ENCODE results near the gene ACADS. TPM values are rescaled to one million over a fixed set of nuclear protein-coding genes. Genes with fewer than 3 reads are reported as not detected.
"Not testable (repeated sequence)": the region's sequence is repeated elsewhere in the genome, so short reads cannot be mapped to it uniquely, and the experiment has no call there.

Gene ACADS
- polyA plus RNA-seq, 2 donors: 13.7 to 14.9 TPM

DNA sequence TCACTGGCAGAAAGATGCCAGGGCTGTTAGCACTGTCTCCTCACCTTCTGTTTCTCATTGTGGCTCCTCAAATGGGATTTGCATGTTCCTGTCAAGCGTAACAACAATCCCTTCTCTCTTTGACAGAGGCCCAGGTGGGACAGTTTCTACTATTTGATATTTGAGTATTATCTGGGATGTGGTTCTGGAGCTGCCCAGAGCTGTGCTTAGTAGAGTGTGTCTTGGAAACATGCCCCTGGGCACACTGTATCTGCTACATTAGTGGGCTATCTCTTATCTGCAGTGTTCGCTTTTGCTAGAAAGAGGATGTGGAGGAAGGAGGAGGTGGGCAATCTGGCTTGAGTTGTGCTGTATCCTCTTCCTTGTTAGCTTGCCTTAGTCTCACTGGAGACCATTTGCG, 3.8 kb upstream of the ACADS start:
- peaks cover 0 to 3% of the 10 kb centered on the region in 2 donors for H3K4me1 ChIP-seq (ENCODE audit: control insufficient read depth in 2 of 2, insufficient read depth in 2 of 2, low read length in 1 of 2)
- H3K36me3 ChIP-seq (ENCODE audit: control insufficient read depth in 2 of 2, insufficient read depth in 2 of 2, low read length in 1 of 2): peaks cover 24 to 26% of the 10 kb centered on the region in 2 donors
- H3K27me3 ChIP-seq (ENCODE audit: control insufficient read depth in 1 of 2, insufficient read depth in 2 of 2, low read length in 2 of 2): no peaks in the 10 kb centered on the region
- no peaks in the 10 kb centered on the region for H3K9me3 ChIP-seq (ENCODE audit: control insufficient read depth in 2 of 2, insufficient read depth in 1 of 2, low read depth in 1 of 2, low read length in 1 of 2)
- H3K27ac ChIP-seq (ENCODE audit: low read depth in 2 of 2, low read length in 1 of 2): no peak overlapping the region
- WGBS, 2 donors: 91 to 93% methylated on average over 3 of the region's 3 CpGs
- H3K4me3 ChIP-seq (ENCODE audit: low read depth in 1 of 2, low read length in 2 of 2): no peak overlapping the region

DNA sequence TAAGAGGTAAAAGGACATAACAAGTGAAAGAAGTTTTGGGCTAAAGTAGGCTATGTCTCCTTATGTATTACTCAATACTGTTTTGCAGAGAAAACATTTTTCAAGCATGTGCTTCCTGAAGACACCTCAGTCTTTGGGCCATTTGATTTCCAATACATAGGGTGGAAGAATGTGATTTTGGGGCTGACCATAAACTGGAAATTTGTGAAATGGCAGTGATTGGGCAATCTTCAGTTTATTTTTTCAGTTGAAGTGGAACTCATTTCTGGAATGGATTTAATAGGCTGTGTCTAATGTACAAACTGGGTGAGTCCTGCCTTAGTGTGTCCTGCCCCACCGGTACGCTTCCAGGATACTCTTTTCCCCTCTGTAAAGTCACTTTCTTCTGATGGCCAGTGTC, 2.8 kb upstream of the ACADS start:
- no peaks in the 10 kb centered on the region for H3K27me3 ChIP-seq (ENCODE audit: control insufficient read depth in 1 of 2, insufficient read depth in 2 of 2, low read length in 2 of 2)
- H3K4me1 ChIP-seq (ENCODE audit: control insufficient read depth in 2 of 2, insufficient read depth in 2 of 2, low read length in 1 of 2): peaks cover 0 to 3% of the 10 kb centered on the region in 2 donors
- no peaks in the 10 kb centered on the region for H3K9me3 ChIP-seq (ENCODE audit: control insufficient read depth in 2 of 2, insufficient read depth in 1 of 2, low read depth in 1 of 2, low read length in 1 of 2)
- WGBS, 2 donors: 95 to 100% methylated on average over 2 of the region's 2 CpGs
- no peak overlapping the region for H3K27ac ChIP-seq (ENCODE audit: low read depth in 2 of 2, low read length in 1 of 2)
- H3K4me3 ChIP-seq (ENCODE audit: low read depth in 1 of 2, low read length in 2 of 2): no peak overlapping the region
- H3K36me3 ChIP-seq (ENCODE audit: control insufficient read depth in 2 of 2, insufficient read depth in 2 of 2, low read length in 1 of 2): peaks cover 21 to 23% of the 10 kb centered on the region in 2 donors

DNA sequence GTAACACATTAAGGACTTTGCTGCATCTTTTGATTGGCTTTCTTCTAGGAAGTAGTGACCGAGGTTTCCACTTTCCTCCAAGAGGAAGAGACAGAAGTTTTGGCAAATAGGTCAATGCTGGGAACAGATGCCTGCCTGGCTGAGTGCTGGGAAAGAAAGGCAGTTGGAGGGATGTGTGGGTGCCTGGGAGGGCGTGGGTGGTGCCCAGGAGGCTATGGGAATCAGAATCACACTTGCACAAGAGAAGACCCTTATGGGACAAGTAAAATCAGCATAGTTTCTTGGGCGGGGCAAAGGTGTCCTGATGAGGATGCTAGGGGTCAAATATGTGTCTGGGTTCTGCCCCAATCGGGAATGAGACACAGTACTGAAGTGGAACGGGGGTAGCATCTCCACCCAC, 906 bp upstream of the ACADS start:
- Histone ChIP-seq H3K36me3 (ENCODE audit: control insufficient read depth in 2 of 2, insufficient read depth in 2 of 2, low read length in 1 of 2) (peaks cover 13 to 17% of the 10 kb centered on the region in 2 donors), H3K27me3 (ENCODE audit: control insufficient read depth in 1 of 2, insufficient read depth in 2 of 2, low read length in 2 of 2) (no peaks in the 10 kb centered on the region), H3K27ac (ENCODE audit: low read depth in 2 of 2, low read length in 1 of 2) (peak overlapping the region in 1 of 2 donors; percentile 47), H3K4me3 (ENCODE audit: low read depth in 1 of 2, low read length in 2 of 2) (peak overlapping the region in 1 of 2 donors; percentile 66), H3K9me3 (ENCODE audit: control insufficient read depth in 2 of 2, insufficient read depth in 1 of 2, low read depth in 1 of 2, low read length in 1 of 2) (no peaks in the 10 kb centered on the region), H3K4me1 (ENCODE audit: control insufficient read depth in 2 of 2, insufficient read depth in 2 of 2, low read length in 1 of 2) (peaks cover 0 to 3% of the 10 kb centered on the region in 2 donors)
- WGBS, 2 donors: 65 to 71% methylated on average over 5 of the region's 5 CpGs

DNA sequence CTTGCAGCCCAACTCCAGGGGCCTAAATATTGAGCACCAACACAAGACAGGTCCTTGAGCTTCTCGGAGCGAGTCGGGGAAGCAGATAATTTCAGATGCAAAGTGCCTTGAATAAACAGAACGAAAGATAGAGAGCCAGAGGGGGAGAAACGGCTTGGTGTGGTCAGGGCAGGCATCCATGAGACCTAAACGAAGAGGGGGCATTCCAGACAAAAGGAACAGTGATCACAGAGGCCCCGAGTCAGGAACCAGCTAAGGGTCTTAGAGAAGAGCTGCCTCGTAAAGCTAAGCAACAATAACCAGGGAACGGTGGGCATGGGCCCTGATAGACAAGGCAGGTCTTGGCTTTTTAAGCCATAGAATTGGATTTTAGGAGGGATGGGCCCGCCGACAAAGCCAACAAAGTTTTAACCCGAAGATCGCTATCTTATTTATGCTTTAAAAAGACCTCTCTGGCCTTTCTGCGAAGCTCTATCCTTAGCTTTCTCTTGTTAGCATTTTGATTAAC, 421 bp upstream of the ACADS start:
- Histone ChIP-seq H3K27me3 (ENCODE audit: control insufficient read depth in 1 of 2, insufficient read depth in 2 of 2, low read length in 2 of 2) (no peaks in the 10 kb centered on the region), H3K4me3 (ENCODE audit: low read depth in 1 of 2, low read length in 2 of 2) (peak overlapping the region; percentile 66 to 77), H3K36me3 (ENCODE audit: control insufficient read depth in 2 of 2, insufficient read depth in 2 of 2, low read length in 1 of 2) (peaks cover 10 to 14% of the 10 kb centered on the region in 2 donors), H3K9me3 (ENCODE audit: control insufficient read depth in 2 of 2, insufficient read depth in 1 of 2, low read depth in 1 of 2, low read length in 1 of 2) (no peaks in the 10 kb centered on the region), H3K27ac (ENCODE audit: low read depth in 2 of 2, low read length in 1 of 2) (peak overlapping the region in 1 of 2 donors; percentile 47), H3K4me1 (ENCODE audit: control insufficient read depth in 2 of 2, insufficient read depth in 2 of 2, low read length in 1 of 2) (peaks cover 0 to 3% of the 10 kb centered on the region in 2 donors)
- 26 to 34% methylated on average over 14 of the region's 14 CpGs for WGBS, 2 donors

DNA sequence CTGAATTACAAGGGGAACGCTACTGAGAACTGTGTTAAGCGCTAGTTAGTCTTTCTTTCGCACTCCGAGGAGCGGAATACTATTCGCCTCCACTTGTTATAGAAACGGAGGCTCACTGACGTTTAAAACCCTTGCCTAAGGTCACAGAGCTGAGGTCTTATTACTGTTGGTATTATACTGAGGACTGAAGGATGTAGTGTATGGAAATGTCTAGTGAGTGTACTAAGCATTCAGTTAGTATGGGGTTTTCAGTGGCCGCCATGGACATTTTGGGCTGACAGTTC, 826 bp downstream of the ACADS start:
- peaks cover 0 to 3% of the 10 kb centered on the region in 2 donors for H3K4me1 ChIP-seq (ENCODE audit: control insufficient read depth in 2 of 2, insufficient read depth in 2 of 2, low read length in 1 of 2)
- peak overlapping the region; percentile 66 to 77 for H3K4me3 ChIP-seq (ENCODE audit: low read depth in 1 of 2, low read length in 2 of 2)
- peaks cover 7% of the 10 kb centered on the region in 2 donors for H3K36me3 ChIP-seq (ENCODE audit: control insufficient read depth in 2 of 2, insufficient read depth in 2 of 2, low read length in 1 of 2)
- no peaks in the 10 kb centered on the region for H3K9me3 ChIP-seq (ENCODE audit: control insufficient read depth in 2 of 2, insufficient read depth in 1 of 2, low read depth in 1 of 2, low read length in 1 of 2)
- H3K27me3 ChIP-seq (ENCODE audit: control insufficient read depth in 1 of 2, insufficient read depth in 2 of 2, low read length in 2 of 2): no peaks in the 10 kb centered on the region
- 76 to 83% methylated on average over 9 of the region's 9 CpGs for WGBS, 2 donors
- H3K27ac ChIP-seq (ENCODE audit: low read depth in 2 of 2, low read length in 1 of 2): no peak overlapping the region

DNA sequence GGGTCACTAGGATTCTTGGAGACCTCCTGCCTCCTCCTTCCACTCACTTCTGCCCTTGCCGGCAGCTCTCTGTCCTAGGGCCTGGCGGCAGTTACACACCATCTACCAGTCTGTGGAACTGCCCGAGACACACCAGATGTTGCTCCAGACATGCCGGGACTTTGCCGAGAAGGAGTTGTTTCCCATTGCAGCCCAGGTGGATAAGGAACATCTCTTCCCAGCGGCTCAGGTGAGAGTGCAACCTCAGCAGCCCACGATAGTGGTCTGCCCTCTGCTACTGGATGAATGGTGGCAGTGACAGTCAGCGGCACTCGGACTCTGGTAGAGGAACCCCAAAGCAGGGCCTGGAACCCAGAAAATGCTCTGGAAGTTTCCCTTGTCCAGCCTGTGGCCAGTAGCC, 1.3 kb downstream of the ACADS start:
- H3K36me3 ChIP-seq (ENCODE audit: control insufficient read depth in 2 of 2, insufficient read depth in 2 of 2, low read length in 1 of 2): peaks cover 3% of the 10 kb centered on the region in 2 donors

DNA sequence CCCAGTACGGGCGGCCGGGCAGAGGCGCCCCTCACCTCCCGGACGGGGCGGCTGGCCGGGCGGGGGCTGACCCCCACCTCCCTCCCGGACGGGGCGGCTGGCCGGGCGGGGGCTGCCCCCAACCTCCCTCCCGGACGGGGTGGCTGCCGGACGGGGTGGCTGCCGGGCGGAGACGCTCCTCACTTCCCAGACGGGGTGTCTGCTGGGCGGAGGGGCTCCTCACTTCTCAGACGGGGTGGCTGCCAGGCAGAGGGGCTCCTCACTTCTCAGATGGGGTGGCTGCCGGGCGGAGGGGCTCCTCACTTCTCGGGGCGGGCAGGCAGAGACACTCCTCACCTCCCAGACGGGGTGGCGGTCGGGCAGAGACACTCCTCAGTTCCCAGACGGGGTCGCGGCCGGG, 6.6 kb downstream of the ACADS start:
- not testable (repeated sequence) for H3K27me3 ChIP-seq (ENCODE audit: control insufficient read depth in 1 of 2, insufficient read depth in 2 of 2, low read length in 2 of 2); H3K36me3 ChIP-seq (ENCODE audit: control insufficient read depth in 2 of 2, insufficient read depth in 2 of 2, low read length in 1 of 2); H3K9me3 ChIP-seq (ENCODE audit: control insufficient read depth in 2 of 2, insufficient read depth in 1 of 2, low read depth in 1 of 2, low read length in 1 of 2); H3K4me3 ChIP-seq (ENCODE audit: low read depth in 1 of 2, low read length in 2 of 2); H3K4me1 ChIP-seq (ENCODE audit: control insufficient read depth in 2 of 2, insufficient read depth in 2 of 2, low read length in 1 of 2); H3K27ac ChIP-seq (ENCODE audit: low read depth in 2 of 2, low read length in 1 of 2)
- WGBS, 2 donors: 96 to 98% methylated on average over 34 to 35 of the region's 35 CpGs

More for the DNA sequence above, 1.3 kb downstream of the ACADS start:
- H3K27me3 ChIP-seq (ENCODE audit: control insufficient read depth in 1 of 2, insufficient read depth in 2 of 2, low read length in 2 of 2): no peaks in the 10 kb centered on the region
- no peaks in the 10 kb centered on the region for H3K9me3 ChIP-seq (ENCODE audit: control insufficient read depth in 2 of 2, insufficient read depth in 1 of 2, low read depth in 1 of 2, low read length in 1 of 2)
- 80 to 93% methylated on average over 9 of the region's 9 CpGs for WGBS, 2 donors
- H3K27ac ChIP-seq (ENCODE audit: low read depth in 2 of 2, low read length in 1 of 2): no peak overlapping the region
- H3K4me3 ChIP-seq (ENCODE audit: low read depth in 1 of 2, low read length in 2 of 2): no peak overlapping the region
- peaks cover 0 to 3% of the 10 kb centered on the region in 2 donors for H3K4me1 ChIP-seq (ENCODE audit: control insufficient read depth in 2 of 2, insufficient read depth in 2 of 2, low read length in 1 of 2)

DNA sequence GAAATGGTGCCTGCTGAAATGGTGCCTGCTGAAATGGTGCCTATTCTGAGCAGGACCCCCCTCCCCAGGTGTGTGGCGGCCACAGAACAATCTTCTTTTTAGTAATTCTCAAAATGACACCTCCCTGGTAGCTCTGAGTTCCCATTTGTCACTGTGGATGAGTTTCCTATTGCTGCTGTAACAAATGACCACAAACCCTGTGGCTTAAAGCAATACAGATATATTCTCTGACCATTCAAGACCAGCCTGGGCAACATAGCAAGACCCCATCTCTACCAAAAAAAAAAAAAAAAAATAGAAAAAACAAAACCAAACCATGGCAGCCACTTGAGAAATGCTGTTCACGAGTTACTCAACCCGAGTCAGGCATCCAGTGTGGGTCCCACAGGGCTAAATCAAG, 7.9 kb downstream of the ACADS start:
- 88 to 90% methylated on average over 3 of the region's 3 CpGs for WGBS, 2 donors
- Histone ChIP-seq H3K36me3 (ENCODE audit: control insufficient read depth in 2 of 2, insufficient read depth in 2 of 2, low read length in 1 of 2) (peaks cover 0 to 4% of the 10 kb centered on the region in 2 donors), H3K27me3 (ENCODE audit: control insufficient read depth in 1 of 2, insufficient read depth in 2 of 2, low read length in 2 of 2) (no peaks in the 10 kb centered on the region)

DNA sequence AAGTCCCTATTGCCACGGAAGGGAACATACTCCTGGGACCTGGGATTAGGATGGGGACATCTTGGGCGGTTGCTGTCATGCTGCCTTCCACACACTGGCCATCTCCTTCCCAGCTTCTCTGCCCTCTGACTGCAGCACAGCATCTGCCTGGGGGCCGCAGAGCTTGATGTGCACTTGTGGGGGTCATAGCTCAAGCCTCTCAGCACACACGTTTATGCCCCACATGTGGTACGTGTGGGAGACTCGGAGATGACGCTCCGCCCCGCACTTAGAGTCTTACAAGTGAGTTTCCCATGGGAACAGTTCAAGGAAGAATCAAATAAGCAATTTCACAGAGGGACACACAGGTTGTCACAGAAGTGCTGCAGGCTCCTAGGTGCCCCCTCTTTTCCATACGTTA, 8.6 kb downstream of the ACADS start:
- Histone ChIP-seq H3K36me3 (ENCODE audit: control insufficient read depth in 2 of 2, insufficient read depth in 2 of 2, low read length in 1 of 2) (peaks cover 0 to 8% of the 10 kb centered on the region in 2 donors), H3K27ac (ENCODE audit: low read depth in 2 of 2, low read length in 1 of 2) (no peak overlapping the region), H3K27me3 (ENCODE audit: control insufficient read depth in 1 of 2, insufficient read depth in 2 of 2, low read length in 2 of 2) (no peaks in the 10 kb centered on the region), H3K9me3 (ENCODE audit: control insufficient read depth in 2 of 2, insufficient read depth in 1 of 2, low read depth in 1 of 2, low read length in 1 of 2) (no peaks in the 10 kb centered on the region), H3K4me3 (ENCODE audit: low read depth in 1 of 2, low read length in 2 of 2) (no peak overlapping the region), H3K4me1 (ENCODE audit: control insufficient read depth in 2 of 2, insufficient read depth in 2 of 2, low read length in 1 of 2) (no peaks in the 10 kb centered on the region)
- 93 to 95% methylated on average over 10 of the region's 10 CpGs for WGBS, 2 donors

More for the DNA sequence above, 7.9 kb downstream of the ACADS start:
- no peak overlapping the region for H3K4me3 ChIP-seq (ENCODE audit: low read depth in 1 of 2, low read length in 2 of 2)
- no peaks in the 10 kb centered on the region for H3K4me1 ChIP-seq (ENCODE audit: control insufficient read depth in 2 of 2, insufficient read depth in 2 of 2, low read length in 1 of 2)
- H3K9me3 ChIP-seq (ENCODE audit: control insufficient read depth in 2 of 2, insufficient read depth in 1 of 2, low read depth in 1 of 2, low read length in 1 of 2): no peaks in the 10 kb centered on the region
- no peak overlapping the region for H3K27ac ChIP-seq (ENCODE audit: low read depth in 2 of 2, low read length in 1 of 2)

DNA sequence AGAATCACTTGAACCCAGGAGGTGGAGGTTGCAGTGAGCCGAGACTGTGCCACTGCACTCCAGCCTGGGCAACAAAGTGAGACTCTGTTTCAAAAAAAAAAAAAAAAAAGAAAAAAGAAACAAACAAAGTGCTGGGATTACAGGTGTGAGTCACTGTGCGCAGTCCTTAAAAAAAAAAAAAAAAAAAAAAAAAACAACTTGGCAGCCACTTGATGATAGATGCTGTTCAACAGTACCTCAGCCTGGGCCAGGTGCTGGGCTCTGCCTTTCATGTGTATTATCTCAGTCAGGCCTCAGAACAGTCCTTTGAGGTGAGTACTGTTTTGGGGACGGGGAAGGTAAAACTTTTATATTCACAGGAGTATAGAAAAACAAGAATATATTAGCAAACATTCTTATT, 9.6 kb downstream of the ACADS start:
- Histone ChIP-seq H3K9me3 (ENCODE audit: control insufficient read depth in 2 of 2, insufficient read depth in 1 of 2, low read depth in 1 of 2, low read length in 1 of 2) (no peaks in the 10 kb centered on the region), H3K27me3 (ENCODE audit: control insufficient read depth in 1 of 2, insufficient read depth in 2 of 2, low read length in 2 of 2) (no peaks in the 10 kb centered on the region), H3K4me3 (ENCODE audit: low read depth in 1 of 2, low read length in 2 of 2) (no peak overlapping the region), H3K4me1 (ENCODE audit: control insufficient read depth in 2 of 2, insufficient read depth in 2 of 2, low read length in 1 of 2) (no peaks in the 10 kb centered on the region), H3K27ac (ENCODE audit: low read depth in 2 of 2, low read length in 1 of 2) (no peak overlapping the region), H3K36me3 (ENCODE audit: control insufficient read depth in 2 of 2, insufficient read depth in 2 of 2, low read length in 1 of 2) (peaks cover 0 to 13% of the 10 kb centered on the region in 2 donors)
- whole genome bisulfite sequencing, 2 donors: 63 to 64% methylated on average over 3 of the region's 3 CpGs

Data from esophagus (tissue), 2 donors.